ENCODE data around the gene NEBL.

NEBL gene

GRCh38 chr10:20778008-20778757 lies 118.9 kb downstream of the NEBL start:
- no peak for DNase-seq (ENCODE audit: low read depth)

GRCh38 chr10:20776384-20777118 lies 120.6 kb downstream of the NEBL start:
- DNase-seq (ENCODE audit: low read depth) = no peak

GRCh38 chr10:20771051-20771450 lies 126.1 kb downstream of the NEBL start:
- DNase-seq (ENCODE audit: low read depth) = no peak

GRCh38 chr10:20769481-20769880 lies 127.6 kb downstream of the NEBL start:
- no peak for DNase-seq (ENCODE audit: low read depth)

GRCh38 chr10:20768843-20769242 lies 128.3 kb downstream of the NEBL start:
- DNase-seq (ENCODE audit: low read depth) = no peak

GRCh38 chr10:20767028-20767427 lies 130.1 kb downstream of the NEBL start:
- DNase-seq (ENCODE audit: low read depth) = no peak

GRCh38 chr10:20765066-20765465 lies 132.0 kb downstream of the NEBL start:
- no peak for DNase-seq (ENCODE audit: low read depth)

- DNase-seq (ENCODE audit: low read depth) = no peak
Observed at GRCh38 chr10:20760460-20760859, 136.7 kb downstream of the NEBL start.

GRCh38 chr10:20748551-20748950 lies 148.6 kb downstream of the NEBL start:
- DNase-seq (ENCODE audit: low read depth) = no peak

GRCh38 chr10:20747782-20748181 lies 149.3 kb downstream of the NEBL start:
- no peak for DNase-seq (ENCODE audit: low read depth)

GRCh38 chr10:20746856-20747255 lies 150.3 kb downstream of the NEBL start:
- DNase-seq (ENCODE audit: low read depth) = no peak

- DNase-seq (ENCODE audit: low read depth) = no peak
Observed at GRCh38 chr10:20745556-20746375, 151.3 kb downstream of the NEBL start.

GRCh38 chr10:20744821-20745220 lies 152.3 kb downstream of the NEBL start:
- no peak for DNase-seq (ENCODE audit: low read depth)

GRCh38 chr10:20743942-20744341 lies 153.2 kb downstream of the NEBL start:
- DNase-seq (ENCODE audit: low read depth) = no peak

GRCh38 chr10:20742737-20743541 lies 154.2 kb downstream of the NEBL start:
- DNase-seq (ENCODE audit: low read depth) = no peak

- DNase-seq (ENCODE audit: low read depth) = no peak
Observed at GRCh38 chr10:20740120-20740519, 157.0 kb downstream of the NEBL start.

GRCh38 chr10:20737107-20737506 lies 160.0 kb downstream of the NEBL start:
- DNase-seq (ENCODE audit: low read depth) = no peak

Measured in CMK (cell line).